Testis (tissue), 3 donors: ENCODE measurements around the gene CEP19. TPM values are rescaled to one million over a fixed set of nuclear protein-coding genes. Genes with fewer than 3 reads are reported as not detected.

Experiments
- DNase-seq: peaks from one replicate; pipeline ENCODE4 v3.0.0-alpha.2; 2019
- H3K27ac ChIP-seq, 2 donors: fragments of 200-600 bp; sonication (generic); one replicate each; pipeline ENCODE4 v1.5.1; 2019
- H3K27me3 ChIP-seq: fragments of 200-600 bp; sonication (generic); one replicate; pipeline ENCODE4 v1.5.1; 2019
- H3K36me3 ChIP-seq: fragments of 200-600 bp; sonication (generic); one replicate; pipeline ENCODE4 v1.5.1; 2017; ENCODE audit warnings: low read depth; ENCODE audit errors: missing control alignments
- H3K4me1 ChIP-seq: fragments of 200-600 bp; sonication (generic); one replicate; pipeline ENCODE4 v1.5.1; 2019
- H3K4me3 ChIP-seq, 2 donors: fragments of 200-600 bp; sonication (generic); one replicate each; pipeline ENCODE4 v1.5.1; 2017 to 2019
- H3K9me3 ChIP-seq: fragments of 200-600 bp; sonication (generic); one replicate; pipeline ENCODE4 v1.5.1; 2017
- POLR2A ChIP-seq: fragments of 450-650 bp; IDR thresholded peaks from one replicate; pipeline ENCODE4 v1.6.1; 2017; ENCODE audit warnings: antibody characterized with exemption, mild to moderate bottlenecking, moderate library complexity
- WGBS, 2 donors: methylation state at CpG; one replicate each; pipeline ENCODE4 v1.1.5; 2018; 5-methylcytosine and 5-hydroxymethylcytosine counted together
- intact Hi-C: fragments of 100-400 bp; cut with DNase I; formaldehyde crosslinking; loops from one replicate; pipeline ENCODE4 v1.15.1; 2023; ENCODE audit warnings: low total_unique reads
- polyA plus RNA-seq: library from polyadenylated mRNA; stranded (reverse); fragments of 350-450 nt; fragmentation: Illumina TruSeq; extraction: RNeasy Lipid Tissue Mini Kit (QIAGEN cat#74804); gene quantifications from one replicate; pipeline ENCODE4 v1.2.3, GENCODE V29; 2014; ENCODE audit warnings: low read depth, low replicate concordance; ENCODE audit not compliant: insufficient read depth
- total RNA-seq, 2 donors: library from RNA; depleted of rRNA; stranded (reverse); fragments of >200 nt; gene quantifications; one replicate each; pipeline ENCODE4 v1.2.3, GENCODE V29; 2016
- TF ChIP-seq, protein P1 (sequence below), 3 experiments: fragments of 450-650 bp in 2 of 3; fragments of 200-600 bp in 1 of 3; sonication (generic) in 1 of 3; IDR thresholded peaks; one replicate each; pipeline ENCODE4 v1.5.1; 2016 to 2019; ENCODE audit warnings: antibody characterized with exemption in 3 of 3, mild to moderate bottlenecking in 2 of 3, moderate library complexity in 1 of 3

Gene CEP19
- total and polyA plus RNA-seq, 3 donors from 2014 or later: 7.4 to 17.1 (median 11.1) TPM

DNA sequence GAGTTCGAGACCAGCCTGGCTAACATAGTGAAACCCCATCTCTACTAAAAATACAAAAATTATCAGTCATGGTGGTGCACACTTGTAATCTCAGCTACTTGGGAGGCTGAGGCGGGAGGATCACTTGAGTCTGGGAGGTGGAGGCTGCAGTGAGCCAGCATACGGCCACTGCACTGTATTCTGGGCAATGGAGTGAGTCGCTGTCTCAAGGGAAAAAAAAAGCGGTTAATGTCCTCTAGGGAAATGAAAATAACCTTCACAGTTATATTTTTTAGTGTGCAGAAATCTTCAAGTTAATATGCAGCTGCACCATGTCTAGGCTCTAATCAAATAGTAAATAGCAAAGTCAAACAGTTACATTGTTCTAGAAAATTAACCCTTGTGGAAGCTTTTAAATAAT, 14.8 kb downstream of the CEP19 start:
- no peak for DNase-seq
- 69 to 73% methylated on average over 5 of the region's 5 CpGs for WGBS, 2 donors
- TF ChIP-seq, protein P1, sequence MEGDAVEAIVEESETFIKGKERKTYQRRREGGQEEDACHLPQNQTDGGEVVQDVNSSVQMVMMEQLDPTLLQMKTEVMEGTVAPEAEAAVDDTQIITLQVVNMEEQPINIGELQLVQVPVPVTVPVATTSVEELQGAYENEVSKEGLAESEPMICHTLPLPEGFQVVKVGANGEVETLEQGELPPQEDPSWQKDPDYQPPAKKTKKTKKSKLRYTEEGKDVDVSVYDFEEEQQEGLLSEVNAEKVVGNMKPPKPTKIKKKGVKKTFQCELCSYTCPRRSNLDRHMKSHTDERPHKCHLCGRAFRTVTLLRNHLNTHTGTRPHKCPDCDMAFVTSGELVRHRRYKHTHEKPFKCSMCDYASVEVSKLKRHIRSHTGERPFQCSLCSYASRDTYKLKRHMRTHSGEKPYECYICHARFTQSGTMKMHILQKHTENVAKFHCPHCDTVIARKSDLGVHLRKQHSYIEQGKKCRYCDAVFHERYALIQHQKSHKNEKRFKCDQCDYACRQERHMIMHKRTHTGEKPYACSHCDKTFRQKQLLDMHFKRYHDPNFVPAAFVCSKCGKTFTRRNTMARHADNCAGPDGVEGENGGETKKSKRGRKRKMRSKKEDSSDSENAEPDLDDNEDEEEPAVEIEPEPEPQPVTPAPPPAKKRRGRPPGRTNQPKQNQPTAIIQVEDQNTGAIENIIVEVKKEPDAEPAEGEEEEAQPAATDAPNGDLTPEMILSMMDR (IDR thresholded peaks at IDR 0.05): no peak
- no peak for TF ChIP-seq POLR2A

DNA sequence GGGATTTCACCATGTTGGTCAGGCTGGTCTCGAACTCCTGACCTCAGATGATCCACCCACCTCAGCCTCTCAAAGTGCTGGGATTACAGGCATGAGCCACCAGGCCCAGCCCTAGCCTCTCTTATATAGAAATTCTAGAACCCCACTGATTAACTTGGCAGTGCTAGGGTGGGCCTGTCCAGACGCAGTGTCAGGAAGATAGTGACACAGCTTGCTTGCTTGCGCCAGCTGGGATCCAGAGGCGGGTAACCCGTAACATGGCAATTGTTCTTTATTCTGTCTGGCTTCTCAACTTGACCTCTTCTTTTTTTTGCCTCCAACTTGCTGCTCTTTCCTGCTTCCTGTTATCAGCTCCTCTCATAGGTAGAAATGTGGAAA, 16.2 kb downstream of the CEP19 start:
- 84 to 90% methylated on average over 5 of the region's 5 CpGs for WGBS, 2 donors
- H3K27me3 ChIP-seq: no peaks in the 10 kb centered on the region
- DNase-seq: no peak
- H3K4me3 ChIP-seq: no peak overlapping the region
- no peaks in the 10 kb centered on the region for H3K4me1 ChIP-seq
- intact Hi-C loops: no loop called here
- TF ChIP-seq POLR2A: no peak
- TF ChIP-seq, protein P1 (IDR thresholded peaks at IDR 0.05): no peak
- no peaks in the 10 kb centered on the region for H3K9me3 ChIP-seq
- H3K27ac ChIP-seq: no peak overlapping the region
- H3K36me3 ChIP-seq: no peaks in the 10 kb centered on the region

More for the DNA sequence above, 14.8 kb downstream of the CEP19 start:
- Histone ChIP-seq H3K27ac (no peak overlapping the region), H3K4me1 (no peaks in the 10 kb centered on the region), H3K27me3 (no peaks in the 10 kb centered on the region), H3K36me3 (no peaks in the 10 kb centered on the region), H3K4me3 (no peak overlapping the region), H3K9me3 (no peaks in the 10 kb centered on the region)
- intact Hi-C loops: no loop called here

DNA sequence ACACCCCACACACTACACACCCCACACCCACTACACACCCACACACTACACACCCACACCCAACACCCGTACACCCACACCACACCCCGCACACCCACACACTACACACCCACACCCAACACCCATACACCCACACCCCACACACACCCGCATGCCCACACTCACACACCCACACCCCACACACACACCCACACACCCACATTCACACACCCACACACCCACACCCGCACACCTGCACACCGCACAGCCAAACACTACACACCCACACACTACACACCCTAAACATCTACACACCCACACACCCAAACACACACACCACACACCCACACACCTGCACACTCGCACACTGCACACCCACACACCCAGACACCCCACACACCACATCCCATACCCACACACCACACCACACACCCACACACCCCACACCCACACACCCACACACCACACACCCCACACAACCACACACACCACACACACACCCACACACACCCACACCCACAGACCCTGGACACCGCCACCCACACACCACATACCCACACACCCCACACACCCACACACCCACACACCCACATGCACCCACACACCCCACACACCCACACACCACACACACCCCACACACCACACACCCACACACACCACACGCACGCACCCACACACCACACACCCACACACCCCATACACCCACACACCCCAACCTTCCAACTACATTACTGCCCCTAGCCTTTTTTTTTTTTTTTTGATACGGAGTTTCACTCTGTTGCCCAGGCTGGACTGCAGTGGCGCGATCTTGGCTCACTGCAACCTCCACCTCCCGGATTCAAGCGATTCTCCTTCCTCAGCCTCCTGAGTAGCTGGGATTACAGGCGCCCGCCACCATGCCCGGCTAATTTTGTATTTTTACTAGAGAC, 16.9 kb downstream of the CEP19 start:
- Histone ChIP-seq H3K36me3 (no peaks in the 10 kb centered on the region), H3K4me1 (no peaks in the 10 kb centered on the region), H3K27me3 (no peaks in the 10 kb centered on the region), H3K9me3 (no peaks in the 10 kb centered on the region), H3K4me3 (no peak overlapping the region), H3K27ac (no peak overlapping the region)
- WGBS, 2 donors: 79 to 82% methylated on average over 17 of the region's 17 CpGs
- intact Hi-C loops: no loop called here
- no peak for DNase-seq
- TF ChIP-seq, protein P1 (IDR thresholded peaks at IDR 0.05): no peak

DNA sequence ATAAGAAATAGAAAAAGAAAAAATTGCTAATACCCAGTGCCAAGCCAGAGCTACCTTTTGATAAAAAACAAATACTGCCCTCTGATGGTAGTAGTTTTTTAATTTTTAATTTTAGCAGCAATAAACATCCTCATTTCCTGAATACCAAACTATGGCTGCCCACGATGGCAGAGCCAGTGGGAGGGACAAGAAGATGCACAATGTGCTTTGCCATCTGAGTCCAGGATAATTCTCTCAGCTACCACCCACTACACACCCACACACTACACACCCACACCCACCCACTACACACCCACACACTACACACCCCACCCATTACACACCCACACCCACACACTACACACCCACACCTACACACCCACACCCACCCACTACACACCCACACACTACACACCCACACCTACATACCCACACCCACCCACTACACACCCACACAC, 17.8 kb downstream of the CEP19 start:
- Histone ChIP-seq H3K9me3 (no peaks in the 10 kb centered on the region), H3K27ac (no peak overlapping the region), H3K36me3 (no peaks in the 10 kb centered on the region), H3K4me1 (no peaks in the 10 kb centered on the region), H3K4me3 (no peak overlapping the region), H3K27me3 (no peaks in the 10 kb centered on the region)
- TF ChIP-seq POLR2A: no peak
- TF ChIP-seq, protein P1 (IDR thresholded peaks at IDR 0.05): no peak
- 3 to 5% methylated on average over 1 of the region's 1 CpG for WGBS, 2 donors
- DNase-seq: no peak
- intact Hi-C loops: no loop called here

DNA sequence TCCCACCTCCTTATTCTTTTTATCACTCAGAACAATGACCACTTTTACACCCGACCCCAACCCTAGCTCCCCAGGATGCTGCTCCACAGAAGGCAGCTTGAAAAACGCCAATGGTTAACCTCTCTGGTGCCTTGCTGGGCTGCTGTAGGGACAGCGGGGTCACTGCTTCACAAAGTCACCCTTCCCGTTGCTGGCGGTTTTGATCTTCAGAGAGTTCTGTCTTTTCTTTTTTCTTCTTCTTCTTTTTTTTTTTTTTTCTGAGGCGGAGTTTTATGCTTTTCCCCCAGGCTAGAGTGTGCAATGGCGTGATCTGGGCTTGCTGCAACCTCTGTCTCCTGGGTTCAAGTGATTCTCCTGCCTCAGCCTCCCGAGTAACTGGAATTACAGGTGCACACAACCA, 20.7 kb downstream of the CEP19 start:
- intact Hi-C loops: no loop called here
- H3K27me3 ChIP-seq: no peaks in the 10 kb centered on the region
- TF ChIP-seq POLR2A: no peak
- TF ChIP-seq, protein P1 (IDR thresholded peaks at IDR 0.05): no peak
- no peak for DNase-seq
- no peak overlapping the region for H3K4me3 ChIP-seq
- no peaks in the 10 kb centered on the region for H3K9me3 ChIP-seq
- no peak overlapping the region for H3K27ac ChIP-seq
- WGBS, 2 donors: 79 to 88% methylated on average over 8 of the region's 8 CpGs
- H3K4me1 ChIP-seq: no peaks in the 10 kb centered on the region
- no peaks in the 10 kb centered on the region for H3K36me3 ChIP-seq
